Calu3 (cell line): ENCODE measurements around the gene ADARB1. TPM values are rescaled to one million over a fixed set of nuclear protein-coding genes. Genes with fewer than 3 reads are reported as not detected.

Experiments
- BruUV-seq: library from RNA; stranded (reverse); fragments of 400-500 nt; replicated peaks from 2 replicates; lab custom pipeline; 2021; lab: Mats Ljungman, UMichigan
- CTCF ChIA-PET: fragments of 300-600 bp; sonication (Branson Sonifier 250); formaldehyde crosslinking; loops from one replicate; lab custom pipeline; 2022; ENCODE audit warnings: antibody characterized with exemption; lab: Charles Lee
- DNase-seq: peaks from one replicate; pipeline ENCODE4 v3.0.0; 2022
- H3K27ac Mint-ChIP-seq: one replicate; pipeline ENCODE4 v1.8.0; 2022; ENCODE audit warnings: mixed read lengths; ENCODE audit not compliant: unreplicated experiment
- H3K27me3 Mint-ChIP-seq: one replicate; pipeline ENCODE4 v1.8.0; 2022; ENCODE audit warnings: mixed read lengths; ENCODE audit not compliant: unreplicated experiment
- H3K36me3 Mint-ChIP-seq: one replicate; pipeline ENCODE4 v1.8.0; 2022; ENCODE audit warnings: mild to moderate bottlenecking, moderate library complexity, mixed read lengths; ENCODE audit not compliant: insufficient read depth, unreplicated experiment
- H3K4me1 Mint-ChIP-seq: one replicate; pipeline ENCODE4 v1.8.0; 2022; ENCODE audit warnings: mild to moderate bottlenecking, low read depth, mixed read lengths; ENCODE audit not compliant: unreplicated experiment
- H3K4me3 Mint-ChIP-seq: one replicate; pipeline ENCODE4 v1.8.0; 2022; ENCODE audit warnings: mild to moderate bottlenecking, low read depth, moderate library complexity, mixed read lengths; ENCODE audit not compliant: unreplicated experiment
- H3K9me3 Mint-ChIP-seq: one replicate; pipeline ENCODE4 v1.8.0; 2022; ENCODE audit warnings: low read depth, mixed read lengths; ENCODE audit not compliant: unreplicated experiment
- intact Hi-C: fragments of 100-400 bp; cut with micrococcal nuclease; formaldehyde crosslinking; loops from one replicate; pipeline ENCODE4 v1.10.0; 2022; ENCODE audit not compliant: unreplicated experiment
- total RNA-seq: library from RNA; stranded (reverse); gene quantifications from 2 replicates; pipeline ENCODE4 v1.2.3, GENCODE V29; 2022
- TF ChIP-seq, protein P1 (sequence below): fragments of 200-600 bp; IDR thresholded peaks from one replicate; pipeline ENCODE4 v1.8.0; 2022; ENCODE audit warnings: antibody characterized with exemption; ENCODE audit not compliant: unreplicated experiment

ADARB1 gene
- total RNA-seq, 1 experiment from 2014 or later = 2.8 TPM

DNA sequence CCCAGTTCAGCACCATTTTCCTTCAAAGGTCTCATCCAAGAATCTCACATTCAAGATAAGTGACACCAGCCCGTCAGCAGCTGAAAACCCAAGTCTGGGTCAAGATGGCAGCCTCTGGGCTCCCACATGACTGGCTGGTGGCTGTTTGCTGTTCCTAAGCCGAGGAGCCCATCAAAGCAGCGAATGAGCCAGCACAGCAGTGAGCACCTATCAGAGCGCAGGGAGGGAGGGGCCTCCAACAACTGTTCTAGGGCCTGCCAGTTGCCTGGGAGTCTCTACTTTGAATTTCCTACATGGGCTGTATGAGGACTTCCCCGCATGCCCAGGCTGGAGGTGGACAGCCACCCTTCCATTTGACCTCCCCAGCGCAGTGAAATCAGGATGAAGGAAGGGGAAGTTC, 102.7 kb downstream of the ADARB1 start:
- intact Hi-C loops = no loop called here
- no peak for DNase-seq
- Mint-ChIP-seq H3K27me3 (peaks cover 11% of the 10 kb centered on the region), H3K9me3 (no peaks in the 10 kb centered on the region), H3K27ac (no peak overlapping the region), H3K4me1 (no peaks in the 10 kb centered on the region), H3K36me3 (no peaks in the 10 kb centered on the region), H3K4me3 (no peak overlapping the region)
- TF ChIP-seq, protein P1, sequence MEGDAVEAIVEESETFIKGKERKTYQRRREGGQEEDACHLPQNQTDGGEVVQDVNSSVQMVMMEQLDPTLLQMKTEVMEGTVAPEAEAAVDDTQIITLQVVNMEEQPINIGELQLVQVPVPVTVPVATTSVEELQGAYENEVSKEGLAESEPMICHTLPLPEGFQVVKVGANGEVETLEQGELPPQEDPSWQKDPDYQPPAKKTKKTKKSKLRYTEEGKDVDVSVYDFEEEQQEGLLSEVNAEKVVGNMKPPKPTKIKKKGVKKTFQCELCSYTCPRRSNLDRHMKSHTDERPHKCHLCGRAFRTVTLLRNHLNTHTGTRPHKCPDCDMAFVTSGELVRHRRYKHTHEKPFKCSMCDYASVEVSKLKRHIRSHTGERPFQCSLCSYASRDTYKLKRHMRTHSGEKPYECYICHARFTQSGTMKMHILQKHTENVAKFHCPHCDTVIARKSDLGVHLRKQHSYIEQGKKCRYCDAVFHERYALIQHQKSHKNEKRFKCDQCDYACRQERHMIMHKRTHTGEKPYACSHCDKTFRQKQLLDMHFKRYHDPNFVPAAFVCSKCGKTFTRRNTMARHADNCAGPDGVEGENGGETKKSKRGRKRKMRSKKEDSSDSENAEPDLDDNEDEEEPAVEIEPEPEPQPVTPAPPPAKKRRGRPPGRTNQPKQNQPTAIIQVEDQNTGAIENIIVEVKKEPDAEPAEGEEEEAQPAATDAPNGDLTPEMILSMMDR = no peak
- CTCF ChIA-PET = no interaction called here
- BruUV-seq = no TSS peak

DNA sequence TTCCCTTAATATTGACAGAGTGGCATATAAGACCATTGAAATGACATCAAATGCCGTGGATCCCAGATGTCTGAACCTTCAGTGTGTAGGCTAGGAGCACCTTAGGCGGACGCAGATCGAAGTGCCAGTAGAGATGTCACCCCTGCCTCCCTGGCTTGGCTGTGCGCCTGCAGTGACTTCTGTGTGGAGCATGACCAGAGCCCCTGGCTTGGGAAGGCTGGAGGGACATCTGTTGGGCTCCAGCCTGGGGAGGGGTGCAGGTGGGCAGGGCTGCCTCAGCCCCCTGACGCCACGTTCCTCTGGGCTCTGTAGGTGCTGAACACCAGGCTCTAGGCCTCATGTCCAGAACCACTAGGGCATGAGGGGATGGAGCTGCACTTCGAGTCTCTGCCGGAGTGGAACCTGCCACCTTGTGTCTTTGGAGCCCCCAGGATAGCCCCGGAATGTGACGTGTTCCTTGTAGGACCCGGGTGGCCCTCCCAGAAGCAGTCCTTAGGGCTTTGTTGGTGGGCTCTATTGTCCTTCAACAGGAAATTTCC, 103.8 kb downstream of the ADARB1 start:
- CTCF ChIA-PET = no interaction called here

DNA sequence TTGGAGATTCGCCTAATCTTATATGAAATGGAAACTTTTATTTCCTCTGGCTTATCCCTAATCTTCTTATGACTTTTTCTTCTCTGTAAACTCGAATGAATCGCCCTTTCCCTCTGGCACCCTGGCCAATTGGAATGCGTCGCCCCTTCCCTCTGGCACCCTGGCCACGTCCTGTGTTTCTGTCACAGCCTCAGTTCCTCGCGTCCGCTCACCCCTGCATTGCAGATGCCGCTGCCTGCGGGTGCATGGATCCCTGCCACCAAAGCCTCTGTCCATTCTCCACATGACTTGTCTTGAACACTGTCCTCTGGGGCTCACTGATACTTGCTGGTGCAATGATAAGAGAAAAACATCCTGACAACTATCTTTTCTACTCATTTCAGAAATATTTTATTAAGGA, 104.6 kb downstream of the ADARB1 start:
- intact Hi-C loops = no loop called here
- no peaks in the 10 kb centered on the region for H3K4me1 Mint-ChIP-seq
- H3K27me3 Mint-ChIP-seq = peaks cover 11% of the 10 kb centered on the region
- no peak overlapping the region for H3K27ac Mint-ChIP-seq
- no peaks in the 10 kb centered on the region for H3K9me3 Mint-ChIP-seq
- TF ChIP-seq, protein P1 = no peak
- BruUV-seq = no TSS peak
- DNase-seq = no peak
- no peak overlapping the region for H3K4me3 Mint-ChIP-seq
- H3K36me3 Mint-ChIP-seq = no peaks in the 10 kb centered on the region
- CTCF ChIA-PET = no interaction called here

More for the DNA sequence above, 103.8 kb downstream of the ADARB1 start:
- no peaks in the 10 kb centered on the region for H3K36me3 Mint-ChIP-seq
- H3K4me3 Mint-ChIP-seq = no peak overlapping the region
- H3K9me3 Mint-ChIP-seq = no peaks in the 10 kb centered on the region
- peaks cover 11% of the 10 kb centered on the region for H3K27me3 Mint-ChIP-seq
- intact Hi-C loops = no loop called here
- no peak for DNase-seq
- no TSS peak for BruUV-seq
- no peak overlapping the region for H3K27ac Mint-ChIP-seq
- TF ChIP-seq, protein P1 = no peak
- H3K4me1 Mint-ChIP-seq = no peaks in the 10 kb centered on the region

DNA sequence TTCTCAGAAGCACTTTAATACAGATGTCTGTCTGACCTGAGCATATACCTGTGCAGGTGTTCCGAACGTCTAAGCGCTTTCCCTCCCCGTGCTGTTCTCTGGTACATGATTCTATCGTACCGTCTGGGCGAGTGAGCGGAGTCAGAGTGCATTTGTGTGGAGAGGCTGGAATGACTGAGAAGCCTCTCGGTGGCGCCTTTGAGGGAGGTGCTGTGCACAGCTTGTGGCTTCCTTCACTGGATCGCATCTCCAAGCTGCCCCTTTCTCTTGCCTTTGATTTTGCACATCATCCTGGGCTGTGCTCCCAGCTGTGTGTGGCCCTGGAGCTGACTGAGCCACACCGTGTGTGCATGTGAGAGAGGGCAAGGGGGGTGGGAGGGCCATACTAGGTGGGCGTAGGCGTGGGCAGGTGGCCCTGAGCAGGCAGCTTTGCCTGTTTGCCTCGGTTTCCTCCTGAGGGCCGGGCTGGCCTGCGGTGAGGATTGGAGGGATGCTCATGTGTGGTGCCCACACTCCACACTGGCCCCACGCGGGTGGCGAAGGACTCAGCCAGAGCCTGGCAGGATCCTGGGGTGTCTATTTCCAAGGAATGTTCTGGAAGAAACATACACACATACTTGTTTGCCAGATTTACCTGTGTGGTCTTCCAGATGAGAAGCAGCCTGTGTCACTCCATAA, 105.3 kb downstream of the ADARB1 start:
- CTCF ChIA-PET = no interaction called here

More for the DNA sequence above, 105.3 kb downstream of the ADARB1 start:
- TF ChIP-seq, protein P1 = no peak
- Mint-ChIP-seq H3K36me3 (no peaks in the 10 kb centered on the region), H3K9me3 (no peaks in the 10 kb centered on the region), H3K27me3 (peaks cover 11% of the 10 kb centered on the region), H3K27ac (no peak overlapping the region), H3K4me3 (no peak overlapping the region), H3K4me1 (no peaks in the 10 kb centered on the region)
- DNase-seq = no peak
- intact Hi-C loops = no loop called here
- BruUV-seq = no TSS peak
